ENCODE results near the gene PTK6.

The PTK6 gene

GRCh38 chr20:63488315-63489251 lies 48.6 kb downstream of the PTK6 start:
- Histone ChIP-seq H2BK120ac (ENCODE audit: low read depth, low read length) (no peak overlapping the region), H2BK15ac (ENCODE audit: low read length) (peak overlapping the region; percentile 26), H3K36me3 (replicated peaks in 1 of 2; ENCODE audit: control insufficient read depth in 2 of 2, insufficient read depth in 2 of 2, low read length in 2 of 2) (no peaks in the 10 kb centered on the region), H4K91ac (ENCODE audit: low read depth, low read length, poor library complexity) (no peak overlapping the region), H3K79me1 (ENCODE audit: low read depth, low read length) (peaks cover 4% of the 10 kb centered on the region), H3K9ac (ENCODE audit: low read depth, low read length, poor library complexity) (peak overlapping the region; percentile 84), H2AFZ (ENCODE audit: low read length) (peak overlapping the region; percentile 78), H3K9me3 (replicated peaks in 1 of 2; ENCODE audit: control insufficient read depth in 2 of 2, insufficient read depth in 1 of 2, low read depth in 1 of 2, low read length in 2 of 2) (peaks cover 0 to 1% of the 10 kb centered on the region in 2 donors), H3K4me2 (ENCODE audit: insufficient read depth, low read length, poor library complexity, severe bottlenecking) (peak overlapping the region; percentile 57), H3K14ac (ENCODE audit: low read length) (peak overlapping the region; percentile 63), H3K4me1 (ENCODE audit: control insufficient read depth in 2 of 2, insufficient read depth in 1 of 2, low read depth in 1 of 2, low read length in 2 of 2) (peaks cover 3 to 4% of the 10 kb centered on the region in 2 donors), H2BK5ac (ENCODE audit: low read length) (peak overlapping the region; percentile 53), H3K4ac (ENCODE audit: low read length) (no peak overlapping the region), H4K8ac (ENCODE audit: low read depth, low read length) (no peak overlapping the region), H3K18ac (ENCODE audit: low read length) (peak overlapping the region; percentile 91), H3K27me3 (ENCODE audit: control insufficient read depth in 3 of 3, insufficient read depth in 3 of 3, low read depth in 1 of 3, low read length in 3 of 3) (peaks cover 3 to 36% (median 30%) of the 10 kb centered on the region in 3 experiments), H2AK5ac (ENCODE audit: low read depth, low read length) (peak overlapping the region; percentile 70), H3K23ac (ENCODE audit: low read depth, low read length, poor library complexity) (peak overlapping the region; percentile 98), H3K4me3 (ENCODE audit: low read length in 2 of 2) (peak overlapping the region; percentile 25 to 53), H2BK12ac (ENCODE audit: low read length) (no peak overlapping the region), H3K27ac (replicated peaks; ENCODE audit: low read length) (no peak overlapping the region)
- no peak for DNase-seq (ENCODE audit: low spot score)
- WGBS, 2 donors (ENCODE audit: extremely low coverage in 2 of 2, insufficient read length in 2 of 2, insufficient replicate concordance in 1 of 2): no CpG with 5 or more reads among the region's 83 CpGs

- WGBS, 2 donors (ENCODE audit: extremely low coverage in 2 of 2, insufficient read length in 2 of 2, insufficient replicate concordance in 1 of 2): no CpG with 5 or more reads among the region's 40 CpGs
- H3K27me3 ChIP-seq (ENCODE audit: control insufficient read depth in 3 of 3, insufficient read depth in 3 of 3, low read depth in 1 of 3, low read length in 3 of 3): peaks cover 3 to 40% (median 30%) of the 10 kb centered on the region in 3 experiments
- H2BK15ac ChIP-seq (ENCODE audit: low read length): peak overlapping the region; percentile 9
- H3K27ac ChIP-seq (replicated peaks; ENCODE audit: low read length): no peak overlapping the region
- no peak overlapping the region for H2AK5ac ChIP-seq (ENCODE audit: low read depth, low read length)
- H3K4me1 ChIP-seq (ENCODE audit: control insufficient read depth in 2 of 2, insufficient read depth in 1 of 2, low read depth in 1 of 2, low read length in 2 of 2): peaks cover 3 to 4% of the 10 kb centered on the region in 2 donors
- H3K79me1 ChIP-seq (ENCODE audit: low read depth, low read length): peaks cover 4% of the 10 kb centered on the region
- H4K91ac ChIP-seq (ENCODE audit: low read depth, low read length, poor library complexity): no peak overlapping the region
- peak overlapping the region; percentile 56 for H3K14ac ChIP-seq (ENCODE audit: low read length)
- no peak overlapping the region for H2BK120ac ChIP-seq (ENCODE audit: low read depth, low read length)
- no peak overlapping the region for H4K8ac ChIP-seq (ENCODE audit: low read depth, low read length)
- peak overlapping the region in 1 of 2 donors; percentile 25 for H3K4me3 ChIP-seq (ENCODE audit: low read length in 2 of 2)
- peak overlapping the region; percentile 57 for H3K4me2 ChIP-seq (ENCODE audit: insufficient read depth, low read length, poor library complexity, severe bottlenecking)
- H3K23ac ChIP-seq (ENCODE audit: low read depth, low read length, poor library complexity): peak overlapping the region; percentile 31
- no peaks in the 10 kb centered on the region for H3K36me3 ChIP-seq (replicated peaks in 1 of 2; ENCODE audit: control insufficient read depth in 2 of 2, insufficient read depth in 2 of 2, low read length in 2 of 2)
- H2AFZ ChIP-seq (ENCODE audit: low read length): peak overlapping the region; percentile 53
- H3K9ac ChIP-seq (ENCODE audit: low read depth, low read length, poor library complexity): peak overlapping the region; percentile 21
- H2BK12ac ChIP-seq (ENCODE audit: low read length): no peak overlapping the region
- peaks cover 0 to 1% of the 10 kb centered on the region in 2 donors for H3K9me3 ChIP-seq (replicated peaks in 1 of 2; ENCODE audit: control insufficient read depth in 2 of 2, insufficient read depth in 1 of 2, low read depth in 1 of 2, low read length in 2 of 2)
- no peak overlapping the region for H2BK5ac ChIP-seq (ENCODE audit: low read length)
- H3K4ac ChIP-seq (ENCODE audit: low read length): no peak overlapping the region
- DNase-seq (ENCODE audit: low spot score): no peak
- no peak overlapping the region for H3K18ac ChIP-seq (ENCODE audit: low read length)
Observed at GRCh38 chr20:63487781-63488241, 49.4 kb downstream of the PTK6 start.

GRCh38 chr20:63487116-63487764 lies 49.9 kb downstream of the PTK6 start:
- H2AK5ac ChIP-seq (ENCODE audit: low read depth, low read length): no peak overlapping the region
- peak overlapping the region; percentile 9 for H2BK15ac ChIP-seq (ENCODE audit: low read length)
- H2BK5ac ChIP-seq (ENCODE audit: low read length): no peak overlapping the region
- H3K9me3 ChIP-seq (replicated peaks in 1 of 2; ENCODE audit: control insufficient read depth in 2 of 2, insufficient read depth in 1 of 2, low read depth in 1 of 2, low read length in 2 of 2): peaks cover 0 to under 1% of the 10 kb centered on the region in 2 donors
- H2BK12ac ChIP-seq (ENCODE audit: low read length): no peak overlapping the region
- H3K27me3 ChIP-seq (ENCODE audit: control insufficient read depth in 3 of 3, insufficient read depth in 3 of 3, low read depth in 1 of 3, low read length in 3 of 3): peaks cover 3 to 45% (median 30%) of the 10 kb centered on the region in 3 experiments
- no peak for DNase-seq (ENCODE audit: low spot score)
- WGBS, 2 donors (ENCODE audit: extremely low coverage in 2 of 2, insufficient read length in 2 of 2, insufficient replicate concordance in 1 of 2): no CpG with 5 or more reads among the region's 14 CpGs
- H2AFZ ChIP-seq (ENCODE audit: low read length): peak overlapping the region; percentile 53
- peak overlapping the region; percentile 57 for H3K4me2 ChIP-seq (ENCODE audit: insufficient read depth, low read length, poor library complexity, severe bottlenecking)
- H4K8ac ChIP-seq (ENCODE audit: low read depth, low read length): peak overlapping the region; percentile 17
- no peak overlapping the region for H4K91ac ChIP-seq (ENCODE audit: low read depth, low read length, poor library complexity)
- H3K27ac ChIP-seq (replicated peaks; ENCODE audit: low read length): no peak overlapping the region
- no peak overlapping the region for H2BK120ac ChIP-seq (ENCODE audit: low read depth, low read length)
- H3K4ac ChIP-seq (ENCODE audit: low read length): no peak overlapping the region
- H3K18ac ChIP-seq (ENCODE audit: low read length): no peak overlapping the region
- peaks cover 4% of the 10 kb centered on the region for H3K79me1 ChIP-seq (ENCODE audit: low read depth, low read length)
- H3K4me3 ChIP-seq (ENCODE audit: low read length in 2 of 2): no peak overlapping the region
- H3K14ac ChIP-seq (ENCODE audit: low read length): no peak overlapping the region
- peaks cover 3 to 5% of the 10 kb centered on the region in 2 donors for H3K4me1 ChIP-seq (ENCODE audit: control insufficient read depth in 2 of 2, insufficient read depth in 1 of 2, low read depth in 1 of 2, low read length in 2 of 2)
- H3K36me3 ChIP-seq (replicated peaks in 1 of 2; ENCODE audit: control insufficient read depth in 2 of 2, insufficient read depth in 2 of 2, low read length in 2 of 2): no peaks in the 10 kb centered on the region
- peak overlapping the region; percentile 21 for H3K9ac ChIP-seq (ENCODE audit: low read depth, low read length, poor library complexity)
- peak overlapping the region; percentile 31 for H3K23ac ChIP-seq (ENCODE audit: low read depth, low read length, poor library complexity)

All from neuronal stem cell (in vitro differentiated cells).